Measurements from ENCODE around the gene MAB21L1.

MAB21L1 gene

GRCh38 chr13:35470671-35471661 is 5.5 kb downstream of the MAB21L1 start:
- Histone ChIP-seq H3K27ac (ENCODE audit: low read depth, low read length) (no peak overlapping the region), H3K9ac (ENCODE audit: low read length) (peak overlapping the region; percentile 79), H3K4me1 (ENCODE audit: control insufficient read depth, insufficient read depth, low read length) (peaks cover 35% of the 10 kb centered on the region), H3K27me3 (ENCODE audit: control insufficient read depth, insufficient read depth, low read length) (peaks cover 69% of the 10 kb centered on the region), H3K9me3 (ENCODE audit: control insufficient read depth, insufficient read depth, low read depth, low read length) (no peaks in the 10 kb centered on the region), H3K4me3 (ENCODE audit: low read depth, low read length) (peak overlapping the region; percentile 89), H3K36me3 (ENCODE audit: control insufficient read depth, insufficient read depth, low read length) (no peaks in the 10 kb centered on the region)

DNA sequence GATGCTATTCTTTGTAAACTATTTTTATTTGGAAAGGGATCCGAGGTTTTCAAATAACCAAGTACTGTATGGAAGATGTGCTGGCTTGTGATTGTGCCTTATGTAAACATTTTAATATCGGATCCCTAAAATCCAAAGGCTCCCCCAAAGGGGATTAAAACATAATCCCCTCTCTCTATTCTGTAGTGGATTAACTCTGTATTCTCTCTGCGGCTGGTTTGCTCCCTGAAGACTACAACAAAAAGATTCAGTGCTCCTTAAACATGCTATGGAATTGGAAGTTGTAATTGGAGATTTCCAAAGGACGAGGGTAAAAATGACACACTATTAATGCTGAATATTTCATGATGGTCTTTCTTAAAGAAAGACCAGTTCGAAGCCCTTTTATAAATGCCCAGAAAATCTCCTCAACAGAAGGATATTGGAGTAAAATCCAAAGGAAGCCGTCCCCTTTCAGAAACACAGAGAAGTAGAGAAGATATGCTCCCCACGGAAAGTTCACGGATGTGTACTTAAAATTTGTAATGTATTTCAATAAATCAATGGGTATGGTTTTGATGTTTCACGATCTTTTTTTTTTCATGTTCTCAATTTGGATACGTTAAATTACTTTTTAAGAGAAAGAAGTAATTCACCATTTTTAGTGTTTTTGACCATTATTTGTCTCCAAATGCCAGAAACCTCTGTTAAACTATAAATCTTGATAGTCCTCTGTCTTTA is 6.5 kb downstream of the MAB21L1 start:
- H3K36me3 ChIP-seq (ENCODE audit: control insufficient read depth, insufficient read depth, low read length), result no peaks in the 10 kb centered on the region
- no peak overlapping the region for H3K27ac ChIP-seq (ENCODE audit: low read depth, low read length)
- no peaks in the 10 kb centered on the region for H3K9me3 ChIP-seq (ENCODE audit: control insufficient read depth, insufficient read depth, low read depth, low read length)
- peaks cover 59% of the 10 kb centered on the region for H3K27me3 ChIP-seq (ENCODE audit: control insufficient read depth, insufficient read depth, low read length)
- peaks cover 25% of the 10 kb centered on the region for H3K4me1 ChIP-seq (ENCODE audit: control insufficient read depth, insufficient read depth, low read length)
- no peak overlapping the region for H3K9ac ChIP-seq (ENCODE audit: low read length)
- H3K4me3 ChIP-seq (ENCODE audit: low read depth, low read length), result peak overlapping the region; percentile 89

- Histone ChIP-seq H3K9me3 (ENCODE audit: control insufficient read depth, insufficient read depth, low read depth, low read length) (no peaks in the 10 kb centered on the region), H3K4me3 (ENCODE audit: low read depth, low read length) (no peak overlapping the region), H3K9ac (ENCODE audit: low read length) (no peak overlapping the region), H3K27ac (ENCODE audit: low read depth, low read length) (no peak overlapping the region), H3K27me3 (ENCODE audit: control insufficient read depth, insufficient read depth, low read length) (peaks cover 41% of the 10 kb centered on the region), H3K4me1 (ENCODE audit: control insufficient read depth, insufficient read depth, low read length) (peaks cover 19% of the 10 kb centered on the region), H3K36me3 (ENCODE audit: control insufficient read depth, insufficient read depth, low read length) (no peaks in the 10 kb centered on the region)
Observed at GRCh38 chr13:35468195-35468594, 8.3 kb downstream of the MAB21L1 start.

- Histone ChIP-seq H3K27me3 (ENCODE audit: control insufficient read depth, insufficient read depth, low read length) (peaks cover 13% of the 10 kb centered on the region), H3K4me1 (ENCODE audit: control insufficient read depth, insufficient read depth, low read length) (peaks cover 5% of the 10 kb centered on the region; the same call in 1 of the 2 replicates), H3K9me3 (ENCODE audit: control insufficient read depth, insufficient read depth, low read depth, low read length) (no peaks in the 10 kb centered on the region), H3K9ac (ENCODE audit: low read length) (no peak overlapping the region), H3K36me3 (ENCODE audit: control insufficient read depth, insufficient read depth, low read length) (no peaks in the 10 kb centered on the region), H3K27ac (ENCODE audit: low read depth, low read length) (no peak overlapping the region), H3K4me3 (ENCODE audit: low read depth, low read length) (no peak overlapping the region)
Observed at GRCh38 chr13:35465371-35465770, 11.1 kb downstream of the MAB21L1 start.

DNA sequence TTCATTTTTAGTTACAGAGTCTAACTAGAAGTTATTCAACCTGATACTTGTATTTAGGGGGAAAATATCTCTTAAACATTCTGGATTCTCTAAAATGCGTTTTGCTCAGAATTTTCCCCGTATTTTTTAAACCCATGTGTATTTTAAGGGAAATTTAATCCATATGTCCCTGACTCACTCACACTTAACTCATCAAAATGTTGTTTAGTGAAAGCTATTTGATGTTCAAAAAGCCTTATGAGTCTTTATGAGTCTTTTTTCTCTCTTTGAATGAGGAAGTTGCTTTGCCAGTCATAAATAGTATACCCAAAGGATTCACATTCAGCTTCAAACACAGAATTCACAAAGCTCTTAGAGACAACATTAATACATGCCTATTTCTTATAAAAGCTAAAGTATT is 16.4 kb downstream of the MAB21L1 start:
- Histone ChIP-seq H3K9ac (ENCODE audit: low read length) (no peak overlapping the region), H3K4me3 (ENCODE audit: low read depth, low read length) (no peak overlapping the region), H3K4me1 (ENCODE audit: control insufficient read depth, insufficient read depth, low read length) (no peaks in the 10 kb centered on the region), H3K27me3 (ENCODE audit: control insufficient read depth, insufficient read depth, low read length) (no peaks in the 10 kb centered on the region), H3K36me3 (ENCODE audit: control insufficient read depth, insufficient read depth, low read length) (no peaks in the 10 kb centered on the region), H3K9me3 (ENCODE audit: control insufficient read depth, insufficient read depth, low read depth, low read length) (no peaks in the 10 kb centered on the region), H3K27ac (ENCODE audit: low read depth, low read length) (no peak overlapping the region)

GRCh38 chr13:35457258-35457657 is 19.2 kb downstream of the MAB21L1 start:
- H3K4me3 ChIP-seq (ENCODE audit: low read depth, low read length), result no peak overlapping the region
- H3K27me3 ChIP-seq (ENCODE audit: control insufficient read depth, insufficient read depth, low read length), result no peaks in the 10 kb centered on the region
- H3K9me3 ChIP-seq (ENCODE audit: control insufficient read depth, insufficient read depth, low read depth, low read length), result no peaks in the 10 kb centered on the region
- no peaks in the 10 kb centered on the region for H3K4me1 ChIP-seq (ENCODE audit: control insufficient read depth, insufficient read depth, low read length)
- H3K9ac ChIP-seq (ENCODE audit: low read length), result no peak overlapping the region
- H3K27ac ChIP-seq (ENCODE audit: low read depth, low read length), result no peak overlapping the region
- H3K36me3 ChIP-seq (ENCODE audit: control insufficient read depth, insufficient read depth, low read length), result no peaks in the 10 kb centered on the region

DNA sequence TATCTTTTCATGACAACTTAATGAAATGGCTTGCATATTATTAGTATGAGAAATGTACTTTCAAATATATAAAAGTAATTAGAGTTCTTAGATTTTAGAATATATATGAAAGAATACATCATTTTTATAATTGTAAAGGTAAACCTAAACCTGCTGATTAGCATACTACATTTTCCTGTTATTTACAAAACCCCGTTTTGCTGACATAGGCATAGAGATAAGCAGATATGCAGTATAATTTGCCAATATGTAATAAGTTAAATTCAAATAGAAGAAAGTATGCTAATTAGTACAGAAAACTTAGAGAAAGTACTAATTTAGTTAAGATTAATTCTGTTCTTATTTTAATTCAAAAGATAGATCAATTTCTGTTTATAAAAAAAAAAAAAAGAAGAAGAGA is 21.5 kb downstream of the MAB21L1 start:
- no peak overlapping the region for H3K9ac ChIP-seq (ENCODE audit: low read length)
- no peaks in the 10 kb centered on the region for H3K36me3 ChIP-seq (ENCODE audit: control insufficient read depth, insufficient read depth, low read length)
- H3K27ac ChIP-seq (ENCODE audit: low read depth, low read length), result no peak overlapping the region
- no peaks in the 10 kb centered on the region for H3K9me3 ChIP-seq (ENCODE audit: control insufficient read depth, insufficient read depth, low read depth, low read length)
- H3K4me1 ChIP-seq (ENCODE audit: control insufficient read depth, insufficient read depth, low read length), result no peaks in the 10 kb centered on the region
- H3K27me3 ChIP-seq (ENCODE audit: control insufficient read depth, insufficient read depth, low read length), result no peaks in the 10 kb centered on the region
- no peak overlapping the region for H3K4me3 ChIP-seq (ENCODE audit: low read depth, low read length)

GRCh38 chr13:35449821-35450220 is 26.7 kb downstream of the MAB21L1 start:
- Histone ChIP-seq H3K27ac (ENCODE audit: low read depth, low read length) (no peak overlapping the region), H3K4me3 (ENCODE audit: low read depth, low read length) (no peak overlapping the region), H3K4me1 (ENCODE audit: control insufficient read depth, insufficient read depth, low read length) (no peaks in the 10 kb centered on the region), H3K9me3 (ENCODE audit: control insufficient read depth, insufficient read depth, low read depth, low read length) (no peaks in the 10 kb centered on the region), H3K36me3 (ENCODE audit: control insufficient read depth, insufficient read depth, low read length) (no peaks in the 10 kb centered on the region), H3K27me3 (ENCODE audit: control insufficient read depth, insufficient read depth, low read length) (no peaks in the 10 kb centered on the region), H3K9ac (ENCODE audit: low read length) (no peak overlapping the region)

DNA sequence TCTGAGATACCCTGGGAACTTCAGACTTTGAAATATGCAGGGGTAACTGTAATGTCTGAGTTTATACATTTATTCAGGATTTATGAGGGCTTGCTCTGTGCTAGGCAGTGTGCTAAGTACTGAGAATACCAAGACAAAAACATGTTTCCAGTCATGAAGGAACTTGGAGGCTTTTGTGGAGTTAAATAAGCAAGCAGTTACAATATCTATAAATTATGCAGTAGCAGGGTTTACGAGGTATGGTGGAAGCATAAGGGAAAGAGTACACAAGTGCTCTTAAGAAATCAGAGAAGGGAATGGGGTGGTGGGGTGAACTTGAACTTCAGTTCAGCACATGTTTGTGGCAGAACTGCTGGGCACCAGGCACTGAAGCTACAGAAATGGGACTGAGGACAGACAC is 28.0 kb downstream of the MAB21L1 start:
- no peak overlapping the region for H3K9ac ChIP-seq (ENCODE audit: low read length)
- no peaks in the 10 kb centered on the region for H3K4me1 ChIP-seq (ENCODE audit: control insufficient read depth, insufficient read depth, low read length)
- no peak overlapping the region for H3K4me3 ChIP-seq (ENCODE audit: low read depth, low read length)
- H3K36me3 ChIP-seq (ENCODE audit: control insufficient read depth, insufficient read depth, low read length), result no peaks in the 10 kb centered on the region
- no peaks in the 10 kb centered on the region for H3K9me3 ChIP-seq (ENCODE audit: control insufficient read depth, insufficient read depth, low read depth, low read length)
- no peak overlapping the region for H3K27ac ChIP-seq (ENCODE audit: low read depth, low read length)
- no peaks in the 10 kb centered on the region for H3K27me3 ChIP-seq (ENCODE audit: control insufficient read depth, insufficient read depth, low read length)

Data from HUES6 (cell line).